AG09309 (cell line): ENCODE data around the gene MATK.

ENCODE experiments used
- DNase-seq: peaks from one replicate; pipeline ENCODE4 v3.0.0-alpha.2; 2010; ENCODE audit warnings: low read depth
- H3K4me3 ChIP-seq: 2 replicates; pipeline ENCODE4 v1.5.1; 2011; ENCODE audit warnings: mild to moderate bottlenecking, low read depth, low read length, moderate library complexity; ENCODE audit not compliant: control insufficient read depth
- CTCF ChIP-seq: IDR thresholded peaks from 2 replicates; pipeline ENCODE4 v1.5.1; 2011; ENCODE audit warnings: mild to moderate bottlenecking, low read depth, low read length, inconsistent platforms; ENCODE audit not compliant: insufficient read depth, control insufficient read depth; ENCODE audit errors: missing control alignments

The MATK gene

GRCh38 chr19:3778104-3778867 lies 7.9 kb downstream of the MATK start:
- H3K4me3 ChIP-seq: no peak overlapping the region
- no peak for DNase-seq
- no peak for TF ChIP-seq CTCF

DNA sequence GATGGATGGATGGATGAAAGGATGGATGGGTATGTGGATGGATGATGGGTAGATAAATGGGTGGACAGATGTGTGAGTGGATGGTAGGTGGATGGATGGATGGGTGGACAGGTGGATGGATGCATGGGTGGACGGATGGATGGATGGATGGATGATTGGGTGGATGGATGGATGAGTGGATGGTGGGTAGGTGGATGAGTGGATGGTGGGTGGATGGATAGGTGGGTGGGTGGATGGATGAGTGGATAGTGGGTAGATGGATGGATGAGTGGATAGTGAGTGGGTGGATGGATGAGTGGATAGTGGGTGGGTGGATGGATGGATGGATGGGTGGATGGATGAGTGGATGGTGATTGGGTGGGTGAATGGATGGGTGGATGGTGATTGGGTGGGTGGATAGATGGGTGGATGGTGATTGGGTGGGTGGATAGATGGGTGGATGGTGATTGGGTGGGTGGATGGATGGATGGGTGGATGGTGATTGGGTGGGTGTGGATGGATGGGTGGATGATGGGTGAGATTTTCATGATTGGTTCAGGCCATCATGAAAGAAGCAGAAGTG lies 9.6 kb downstream of the MATK start:
- no peak overlapping the region for H3K4me3 ChIP-seq
- no peak for DNase-seq
- TF ChIP-seq CTCF: no peak

- no peak for TF ChIP-seq CTCF
- no peak for DNase-seq
- H3K4me3 ChIP-seq: no peak overlapping the region
Observed at GRCh38 chr19:3775831-3776230, 10.3 kb downstream of the MATK start.

DNA sequence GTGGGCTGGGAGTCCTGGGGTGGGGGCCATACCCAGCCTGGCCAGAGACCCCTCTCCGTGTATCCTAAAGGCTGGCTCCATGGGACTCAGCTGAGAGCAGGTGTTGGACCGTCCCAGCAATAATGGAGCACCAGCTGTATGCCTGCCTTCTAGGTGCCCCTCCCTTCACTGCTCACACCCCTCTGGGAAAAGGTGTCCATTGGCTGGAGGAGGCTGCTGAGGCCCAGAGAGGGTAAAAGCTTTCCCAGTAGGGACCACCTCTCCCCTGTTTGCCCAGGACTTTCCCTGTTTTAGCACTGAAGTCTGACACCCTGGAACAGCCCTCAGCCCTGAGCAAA lies 10.8 kb downstream of the MATK start:
- DNase-seq: no peak
- TF ChIP-seq CTCF: no peak
- H3K4me3 ChIP-seq: no peak overlapping the region

DNA sequence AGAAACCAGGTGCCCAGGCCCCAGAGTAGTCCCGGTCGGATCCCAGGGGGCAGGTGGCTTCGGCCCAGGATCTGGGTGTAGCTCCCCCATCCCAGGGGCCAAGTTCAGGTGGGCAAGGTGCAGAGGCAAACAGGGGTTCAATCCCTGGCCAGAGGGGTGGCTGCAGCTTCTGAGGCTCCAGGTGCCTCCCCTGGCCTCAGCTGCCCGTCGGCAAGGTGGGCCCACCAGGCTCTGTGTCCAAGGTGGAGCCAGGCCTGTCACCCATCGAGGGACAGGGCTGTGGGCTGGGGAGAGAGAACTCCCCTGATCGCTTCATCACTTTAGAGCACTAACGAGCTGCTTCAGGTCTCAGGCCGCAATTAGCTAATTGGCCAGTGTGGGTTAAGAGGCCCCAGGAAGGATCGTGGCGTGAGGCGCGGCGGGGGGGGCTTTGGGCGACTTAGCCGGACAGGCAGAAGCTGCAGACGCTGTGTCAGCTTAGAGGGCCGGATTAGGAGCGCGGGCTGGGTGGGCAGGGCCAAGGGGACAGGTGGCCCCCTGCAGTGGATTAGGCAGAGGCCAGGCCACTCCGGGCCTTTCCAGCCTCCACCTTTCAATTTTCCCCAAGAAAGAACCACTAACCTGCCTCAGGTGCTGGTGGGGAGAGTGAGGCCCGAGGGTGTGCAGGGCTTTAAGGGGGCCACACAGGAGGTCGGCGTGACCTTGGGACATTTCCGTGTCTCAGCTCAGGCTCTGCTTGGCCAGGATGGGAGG lies 11.4 kb downstream of the MATK start:
- no peak for DNase-seq
- no peak for TF ChIP-seq CTCF
- H3K4me3 ChIP-seq: no peak overlapping the region

- no peak for DNase-seq
- no peak for TF ChIP-seq CTCF
Observed at GRCh38 chr19:3773814-3774515, 12.2 kb downstream of the MATK start.

More at GRCh38 chr19:3773814-3774515, 12.2 kb downstream of the MATK start:
- H3K4me3 ChIP-seq: no peak overlapping the region
